ENCODE measurements around the gene APBB2. TPM values are rescaled to one million over a fixed set of nuclear protein-coding genes. Genes with fewer than 3 reads are reported as not detected.

The APBB2 gene
- total and polyA plus RNA-seq, 2 of the 8 experiments (the other 6 are each of a cell fraction or from before 2014, with no cell fraction given), result 58.7 to 59.4 TPM

DNA sequence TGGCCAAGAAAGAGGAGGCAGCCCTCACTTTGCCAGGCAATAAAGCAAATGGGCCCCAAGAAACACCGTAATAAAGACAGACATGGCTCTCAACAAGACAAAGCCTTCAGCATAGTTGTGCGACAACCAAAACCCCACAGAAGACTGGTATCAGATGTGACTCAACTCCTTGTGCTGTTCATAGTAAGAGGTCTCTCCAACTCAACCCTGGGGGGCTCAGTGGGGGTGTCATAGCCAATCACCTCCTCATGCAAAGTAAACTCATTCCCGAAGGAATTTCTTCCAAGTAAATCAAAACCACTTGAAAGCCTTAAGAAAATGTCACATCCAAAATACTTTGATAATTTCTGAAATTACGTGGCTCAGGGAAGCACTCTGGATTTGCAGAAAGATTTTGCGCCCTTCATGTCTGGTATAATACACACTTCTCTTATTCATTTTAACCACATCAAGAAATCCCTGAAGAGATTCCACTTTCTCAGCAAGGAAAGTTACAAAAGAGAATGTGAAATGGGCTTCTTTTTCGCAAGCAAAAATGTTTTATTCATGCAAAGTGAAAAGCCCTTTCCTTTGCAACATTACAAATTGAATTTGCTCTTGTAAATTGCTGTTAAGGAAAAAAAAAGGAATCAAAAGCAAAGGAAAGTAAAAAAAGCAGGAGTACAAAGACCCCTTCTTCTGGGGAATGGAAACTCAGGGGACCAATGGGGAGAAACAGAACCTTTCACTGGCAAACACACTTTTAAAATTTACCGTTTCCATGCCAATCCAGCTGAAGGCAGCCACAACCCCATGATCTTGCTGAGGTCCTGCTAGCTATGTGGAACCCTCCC is 327.2 kb downstream of the APBB2 start (continued):
- TF ChIP-seq POU5F1 (IDR thresholded peaks at IDR 0.05; ENCODE audit: low read depth, low read length) (no peak), SIX5 (IDR thresholded peaks at IDR 0.05; ENCODE audit: low read depth, low read length) (no peak)

All from H1 (cell line).